ENCODE results near the gene CERCAM. TPM values are rescaled to one million over a fixed set of nuclear protein-coding genes. Genes with fewer than 3 reads are reported as not detected.

The CERCAM gene
- total RNA-seq, 1 donor from 2014 or later = 47.3 TPM

DNA sequence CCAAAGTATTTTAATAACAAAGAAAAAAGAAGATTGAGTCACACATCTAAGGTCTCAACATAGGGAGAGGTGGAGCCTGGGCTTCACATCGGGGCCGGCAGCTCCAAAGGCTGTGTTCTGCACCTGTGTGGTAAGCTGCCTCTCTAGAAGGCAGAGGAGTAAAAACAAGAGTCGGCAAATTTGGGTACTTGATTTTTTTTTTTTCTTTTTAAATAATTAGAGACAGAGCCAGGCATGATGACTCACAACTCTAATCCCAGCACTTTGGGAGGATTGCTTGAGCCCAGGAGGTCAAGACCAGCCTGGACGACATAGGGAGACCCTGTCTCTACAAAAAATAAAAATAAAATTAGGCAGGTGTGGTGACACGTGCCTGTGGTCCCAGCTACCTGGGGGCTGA, 44.8 kb upstream of the CERCAM start:
- no peak overlapping the region for H3K4me3 Mint-ChIP-seq
- TF ChIP-seq, protein P1, sequence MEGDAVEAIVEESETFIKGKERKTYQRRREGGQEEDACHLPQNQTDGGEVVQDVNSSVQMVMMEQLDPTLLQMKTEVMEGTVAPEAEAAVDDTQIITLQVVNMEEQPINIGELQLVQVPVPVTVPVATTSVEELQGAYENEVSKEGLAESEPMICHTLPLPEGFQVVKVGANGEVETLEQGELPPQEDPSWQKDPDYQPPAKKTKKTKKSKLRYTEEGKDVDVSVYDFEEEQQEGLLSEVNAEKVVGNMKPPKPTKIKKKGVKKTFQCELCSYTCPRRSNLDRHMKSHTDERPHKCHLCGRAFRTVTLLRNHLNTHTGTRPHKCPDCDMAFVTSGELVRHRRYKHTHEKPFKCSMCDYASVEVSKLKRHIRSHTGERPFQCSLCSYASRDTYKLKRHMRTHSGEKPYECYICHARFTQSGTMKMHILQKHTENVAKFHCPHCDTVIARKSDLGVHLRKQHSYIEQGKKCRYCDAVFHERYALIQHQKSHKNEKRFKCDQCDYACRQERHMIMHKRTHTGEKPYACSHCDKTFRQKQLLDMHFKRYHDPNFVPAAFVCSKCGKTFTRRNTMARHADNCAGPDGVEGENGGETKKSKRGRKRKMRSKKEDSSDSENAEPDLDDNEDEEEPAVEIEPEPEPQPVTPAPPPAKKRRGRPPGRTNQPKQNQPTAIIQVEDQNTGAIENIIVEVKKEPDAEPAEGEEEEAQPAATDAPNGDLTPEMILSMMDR (conservative IDR thresholded peaks at IDR 0.05) = no peak
- H3K4me1 Mint-ChIP-seq (ENCODE audit: unreplicated experiment) = peaks cover 20% of the 10 kb centered on the region
- H3K9me3 Mint-ChIP-seq = no peaks in the 10 kb centered on the region
- no peak overlapping the region for H3K27ac Mint-ChIP-seq
- H3K27me3 Mint-ChIP-seq = no peaks in the 10 kb centered on the region
- no peak for DNase-seq (ENCODE audit: extremely low spot score, unreplicated experiment)
- no peaks in the 10 kb centered on the region for H3K36me3 Mint-ChIP-seq

DNA sequence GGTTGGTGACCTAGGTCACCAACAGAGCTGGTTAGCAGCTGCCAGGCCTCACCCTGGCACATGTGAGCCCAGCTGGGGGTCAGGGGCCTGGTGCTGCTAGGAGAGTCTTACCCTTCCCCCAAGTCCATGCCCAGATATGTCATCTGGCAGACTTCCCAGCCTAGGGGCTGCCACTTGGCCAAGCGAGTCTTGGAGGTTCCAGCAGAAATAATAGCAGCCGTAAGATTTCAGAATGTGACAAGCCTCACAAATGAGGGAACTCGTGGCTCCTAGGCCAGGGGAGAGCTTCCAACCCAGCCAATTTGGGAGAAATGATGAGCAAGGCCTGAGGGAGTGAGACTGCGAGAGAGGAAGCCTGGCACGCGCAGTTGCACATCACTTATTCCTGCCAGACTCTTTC, 38.4 kb upstream of the CERCAM start:
- no peak for DNase-seq (ENCODE audit: extremely low spot score, unreplicated experiment)
- no peaks in the 10 kb centered on the region for H3K9me3 Mint-ChIP-seq
- peaks cover 5% of the 10 kb centered on the region for H3K36me3 Mint-ChIP-seq
- TF ChIP-seq, protein P1 (conservative IDR thresholded peaks at IDR 0.05) = no peak
- no peaks in the 10 kb centered on the region for H3K27me3 Mint-ChIP-seq
- no peak overlapping the region for H3K4me3 Mint-ChIP-seq
- peaks cover 4% of the 10 kb centered on the region for H3K4me1 Mint-ChIP-seq (ENCODE audit: unreplicated experiment)
- no peak overlapping the region for H3K27ac Mint-ChIP-seq

DNA sequence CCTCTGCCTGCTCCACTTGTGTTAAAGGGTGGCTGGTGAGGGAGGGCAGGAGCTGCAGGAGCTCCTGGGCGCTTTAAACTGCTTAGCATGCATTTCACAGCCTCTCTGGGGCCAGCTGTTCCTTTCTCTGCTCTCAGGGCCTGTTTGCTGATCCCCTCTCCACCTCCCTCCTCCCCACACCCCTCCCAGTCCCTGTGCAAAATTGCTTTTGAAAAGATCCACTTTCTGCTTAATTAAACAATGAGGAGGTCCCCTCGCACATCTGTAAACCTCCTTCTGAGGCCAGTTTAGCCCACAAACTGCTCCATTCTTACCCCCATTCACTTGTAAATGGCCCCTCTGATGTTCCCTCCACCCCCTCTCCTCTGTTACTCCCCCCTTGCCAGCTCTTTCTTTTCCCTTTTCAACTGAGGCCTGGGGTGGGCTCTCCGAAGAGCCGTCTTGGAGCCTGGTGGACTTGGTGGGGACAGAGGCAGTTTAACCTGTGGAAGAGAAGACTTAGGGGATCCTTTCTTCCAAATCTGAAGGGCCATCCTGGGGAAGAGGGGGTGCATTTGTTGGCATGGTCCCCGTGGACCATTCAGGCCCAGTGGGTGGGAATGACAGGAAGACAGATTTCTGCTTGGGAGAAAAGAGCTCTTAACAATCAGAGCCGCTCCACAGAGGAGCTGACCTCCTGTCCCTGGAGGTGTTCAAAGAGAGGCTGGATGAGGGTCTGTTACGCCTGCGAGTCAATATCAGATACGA, 37.5 kb upstream of the CERCAM start:
- Mint-ChIP-seq H3K27ac (no peak overlapping the region), H3K4me1 (ENCODE audit: unreplicated experiment) (peaks cover 4% of the 10 kb centered on the region), H3K36me3 (peaks cover 8% of the 10 kb centered on the region), H3K4me3 (peak overlapping the region; percentile 45), H3K27me3 (no peaks in the 10 kb centered on the region), H3K9me3 (no peaks in the 10 kb centered on the region)
- TF ChIP-seq, protein P1 (conservative IDR thresholded peaks at IDR 0.05) = no peak
- DNase-seq (ENCODE audit: extremely low spot score, unreplicated experiment) = no peak

DNA sequence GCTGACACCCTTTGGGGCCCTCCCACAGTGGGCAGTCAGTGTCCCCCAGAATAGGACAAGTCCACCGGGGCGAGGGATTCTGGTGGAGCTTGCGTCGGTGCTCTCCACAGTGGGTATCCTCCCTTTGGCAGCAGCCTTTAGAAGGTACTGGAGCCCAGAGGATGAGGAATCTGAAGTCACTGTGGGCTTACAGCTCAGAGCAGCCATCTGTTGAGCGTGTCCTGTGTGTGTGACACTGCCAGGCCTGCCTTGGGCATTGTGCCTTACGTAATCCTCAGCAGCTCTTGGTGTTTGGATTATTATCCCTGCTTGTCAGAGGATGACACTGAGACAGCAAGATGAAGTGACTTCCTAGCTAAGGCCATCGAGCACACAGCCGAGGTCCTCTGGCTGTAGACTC, 36.9 kb upstream of the CERCAM start:
- H3K9me3 Mint-ChIP-seq = no peaks in the 10 kb centered on the region
- H3K4me1 Mint-ChIP-seq (ENCODE audit: unreplicated experiment) = peaks cover 4% of the 10 kb centered on the region
- H3K4me3 Mint-ChIP-seq = no peak overlapping the region
- H3K36me3 Mint-ChIP-seq = peaks cover 8% of the 10 kb centered on the region
- DNase-seq (ENCODE audit: extremely low spot score, unreplicated experiment) = no peak
- H3K27me3 Mint-ChIP-seq = no peaks in the 10 kb centered on the region
- TF ChIP-seq, protein P1 (conservative IDR thresholded peaks at IDR 0.05) = no peak
- H3K27ac Mint-ChIP-seq = no peak overlapping the region

DNA sequence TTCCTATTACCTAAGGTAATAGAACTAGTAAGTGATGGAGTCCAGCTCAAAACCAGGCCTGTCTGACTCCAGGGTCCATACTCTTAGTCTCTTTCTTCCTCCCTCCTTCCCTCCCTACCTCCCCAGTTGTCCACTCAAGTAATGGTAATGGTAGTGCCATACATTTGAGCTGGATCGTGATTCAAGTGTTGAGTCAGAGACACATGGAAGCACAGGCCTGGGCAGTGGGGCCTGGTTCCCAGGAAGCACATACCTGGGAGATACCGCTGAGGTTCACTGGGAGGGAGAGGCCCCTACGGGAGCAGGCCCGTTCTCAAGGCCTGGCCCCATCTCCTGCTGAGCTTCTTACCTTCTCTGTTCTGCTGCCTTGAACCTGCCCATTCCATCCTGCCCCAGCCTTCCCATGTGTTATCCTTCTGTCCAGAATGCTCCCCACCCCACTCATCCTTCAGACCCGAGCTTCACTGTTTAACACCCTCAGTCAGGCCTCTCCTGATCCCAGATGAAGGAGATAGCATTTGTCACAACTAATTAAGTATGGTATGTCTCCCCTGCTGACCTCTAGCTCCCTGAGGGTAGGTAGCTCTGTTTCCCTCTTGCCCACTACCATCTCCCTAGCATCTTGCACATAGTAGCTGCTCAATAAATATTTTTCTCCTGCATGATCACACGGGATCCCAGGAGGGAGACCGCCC, 35.7 kb upstream of the CERCAM start:
- H3K27me3 Mint-ChIP-seq = no peaks in the 10 kb centered on the region
- H3K4me3 Mint-ChIP-seq = no peak overlapping the region
- no peak overlapping the region for H3K27ac Mint-ChIP-seq
- peaks cover 4% of the 10 kb centered on the region for H3K4me1 Mint-ChIP-seq (ENCODE audit: unreplicated experiment)
- TF ChIP-seq, protein P1 (conservative IDR thresholded peaks at IDR 0.05) = no peak
- DNase-seq (ENCODE audit: extremely low spot score, unreplicated experiment) = no peak
- H3K36me3 Mint-ChIP-seq = peaks cover 12% of the 10 kb centered on the region
- H3K9me3 Mint-ChIP-seq = no peaks in the 10 kb centered on the region

Measured in type B pancreatic cell (in vitro differentiated cells).